Measurements from ENCODE around the gene SYNCRIP. TPM values are rescaled to one million over a fixed set of nuclear protein-coding genes. Genes with fewer than 3 reads are reported as not detected.
A peak's percentile ranks its signal among the peaks of the same experiment; 100 is the strongest.

The SYNCRIP gene
- total and polyA plus RNA-seq, 2 of the 13 experiments (the other 11 are each of a cell fraction or from before 2014, with no cell fraction given) = 8.1 to 112 TPM

- TF ChIP-seq SP2 (CRISPR knock-in tag; IDR thresholded peaks at IDR 0.05) (peak; percentile 59; the same call in 1 of the 2 replicates), ZGPAT (CRISPR knock-in tag; IDR thresholded peaks at IDR 0.05) (peak; percentile 82), ZEB1 (IDR thresholded peaks at IDR 0.05; ENCODE audit: insufficient replicate concordance, low read depth) (peak; percentile 57), ZNF446 (CRISPR knock-in tag; IDR thresholded peaks at IDR 0.05) (peak; percentile 72), ZNF230 (CRISPR knock-in tag; IDR thresholded peaks at IDR 0.05) (peak; percentile 98), KDM4B (CRISPR knock-in tag; IDR thresholded peaks at IDR 0.05) (peak; percentile 91; the same call in 1 of the 2 replicates), BRD4 (CRISPR knock-in tag; IDR thresholded peaks at IDR 0.05) (no peak), ZNF224 (CRISPR knock-in tag; IDR thresholded peaks at IDR 0.05) (peak; percentile 89), ZNF264 (CRISPR knock-in tag; IDR thresholded peaks at IDR 0.05) (peak; percentile 51), FOXC1 (CRISPR knock-in tag; IDR thresholded peaks at IDR 0.05; ENCODE audit: borderline replicate concordance) (peak; percentile 84; the same call in 1 of the 2 replicates), SMC3 (IDR thresholded peaks at IDR 0.05; ENCODE audit: low read length) (0 out of 2 replicates have a peak, but pooled peaks have one; percentile 24), ZNF740 (CRISPR knock-in tag; IDR thresholded peaks at IDR 0.05) (no peak), ZFP36L1 (CRISPR knock-in tag; IDR thresholded peaks at IDR 0.05) (peak; percentile 64), ZNF691 (CRISPR knock-in tag; IDR thresholded peaks at IDR 0.05; ENCODE audit: borderline replicate concordance, low read depth) (peak; percentile 89), ATF7-NPFF (CRISPR knock-in tag; IDR thresholded peaks at IDR 0.05; ENCODE audit: low read depth) (peak; percentile 92), ZNF703 (CRISPR knock-in tag; IDR thresholded peaks at IDR 0.05; ENCODE audit: borderline replicate concordance) (no peak; the same call in 1 of the 2 replicates), NRL (CRISPR knock-in tag; IDR thresholded peaks at IDR 0.05; ENCODE audit: borderline replicate concordance) (peak; percentile 71), TARDBP (CRISPR knock-in tag; IDR thresholded peaks at IDR 0.05) (peak; percentile 29; the same call in 1 of the 2 replicates), NFIB (CRISPR knock-in tag; IDR thresholded peaks at IDR 0.05; ENCODE audit: borderline replicate concordance) (0 out of 2 replicates have a peak, but pooled peaks have one; percentile 33), EP300 (IDR thresholded peaks at IDR 0.05; ENCODE audit: low read depth in 2 of 2, low read length in 2 of 2) (peak in 1 of 2 experiments; percentile 19; a peak in 2 of 4 replicates), EP300 (CRISPR knock-in tag; IDR thresholded peaks at IDR 0.05; ENCODE audit: borderline replicate concordance) (no peak; the same call in 1 of the 2 replicates), ZNF878 (CRISPR knock-in tag; IDR thresholded peaks at IDR 0.05) (peak; percentile 84), PPARG (CRISPR knock-in tag; conservative IDR thresholded peaks at IDR 0.05) (peak; percentile 57; the same call in 1 of the 2 replicates), MXI1 (IDR thresholded peaks at IDR 0.05; ENCODE audit: borderline replicate concordance, low read depth, low read length) (peak; percentile 99), TFAP4 (IDR thresholded peaks at IDR 0.05; ENCODE audit: borderline replicate concordance, low read depth) (peak; percentile 55; the same call in 1 of the 2 replicates)
These were observed 36.1 kb upstream of the SYNCRIP start (continued) for GRCh38 chr6:85678602-85679444.

Measured in HepG2 (cell line).